Astrocyte (in vitro differentiated cells and primary cell): ENCODE measurements around the gene PTPMT1. TPM values are rescaled to one million over a fixed set of nuclear protein-coding genes. Genes with fewer than 3 reads are reported as not detected.
A peak's percentile ranks its signal among the peaks of the same experiment; 100 is the strongest.

Source experiments
- DNase-seq: peaks from one replicate; pipeline ENCODE4 v3.0.0-alpha.2; 2010; ENCODE audit warnings: low read depth
- FAIRE-seq: peaks from 2 replicates; lab custom pipeline; 2011; peaks lifted over from hg19 to GRCh38; lab: Jason Lieb, UNC
- H2AFZ ChIP-seq: 2 replicates; pipeline ENCODE4 v1.6.0; 2012; ENCODE audit warnings: low read depth, low read length, inconsistent platforms
- H3K27ac ChIP-seq: 2 replicates; pipeline ENCODE4 v1.5.1; 2011; ENCODE audit warnings: low read depth, low read length, inconsistent platforms
- H3K27me3 ChIP-seq: 2 replicates; pipeline ENCODE4 v1.6.0; 2011; ENCODE audit warnings: low read length, inconsistent platforms; ENCODE audit not compliant: insufficient read depth
- H3K36me3 ChIP-seq: 2 replicates; pipeline ENCODE4 v1.5.1; 2011; ENCODE audit warnings: low read length, inconsistent platforms; ENCODE audit not compliant: insufficient read depth
- H3K4me1 ChIP-seq: 2 replicates; pipeline ENCODE4 v1.5.1; 2011; ENCODE audit warnings: low read length, inconsistent platforms; ENCODE audit not compliant: insufficient read depth
- H3K4me2 ChIP-seq: 2 replicates; pipeline ENCODE4 v1.6.0; 2012; ENCODE audit warnings: low read length, inconsistent platforms
- H3K4me3 ChIP-seq: 2 replicates; pipeline ENCODE4 v1.5.1; 2011; ENCODE audit warnings: low read depth, mild to moderate bottlenecking, low read length, inconsistent platforms; ENCODE audit not compliant: insufficient read depth
- H3K79me2 ChIP-seq: 2 replicates; pipeline ENCODE4 v1.6.0; 2012; ENCODE audit warnings: mild to moderate bottlenecking, low read length, inconsistent platforms; ENCODE audit not compliant: insufficient read depth
- H3K9ac ChIP-seq: 2 replicates; pipeline ENCODE4 v1.6.0; 2012; ENCODE audit warnings: mild to moderate bottlenecking, low read length, inconsistent platforms
- H3K9me3 ChIP-seq: 2 replicates; pipeline ENCODE4 v1.5.1; 2012; ENCODE audit warnings: low read depth, mild to moderate bottlenecking, low read length, inconsistent platforms; ENCODE audit not compliant: insufficient read depth
- H4K20me1 ChIP-seq: 2 replicates; pipeline ENCODE4 v1.6.0; 2012; ENCODE audit warnings: low read length, inconsistent platforms; ENCODE audit not compliant: insufficient read depth
- H3K27ac Mint-ChIP-seq: one replicate; pipeline ENCODE4 v1.8.0; 2021; ENCODE audit warnings: mild to moderate bottlenecking, mixed read lengths; ENCODE audit not compliant: unreplicated experiment
- H3K27me3 Mint-ChIP-seq: one replicate; pipeline ENCODE4 v1.8.0; 2021; ENCODE audit warnings: low read depth, mixed read lengths; ENCODE audit not compliant: unreplicated experiment
- H3K36me3 Mint-ChIP-seq: one replicate; pipeline ENCODE4 v1.8.0; 2021; ENCODE audit warnings: low read depth, mixed read lengths; ENCODE audit not compliant: unreplicated experiment
- H3K4me1 Mint-ChIP-seq: one replicate; pipeline ENCODE4 v1.8.0; 2021; ENCODE audit warnings: low read depth, mixed read lengths; ENCODE audit not compliant: unreplicated experiment
- H3K4me3 Mint-ChIP-seq: one replicate; pipeline ENCODE4 v1.8.0; 2021; ENCODE audit warnings: mild to moderate bottlenecking, moderate library complexity, mixed read lengths; ENCODE audit not compliant: unreplicated experiment
- H3K9me3 Mint-ChIP-seq: one replicate; pipeline ENCODE4 v1.8.0; 2021; ENCODE audit warnings: mild to moderate bottlenecking, mixed read lengths; ENCODE audit not compliant: unreplicated experiment
- EZH2 ChIP-seq: IDR thresholded peaks from 2 replicates; pipeline ENCODE4 v1.6.1; 2012; ENCODE audit warnings: mild to moderate bottlenecking, low read length, inconsistent platforms; ENCODE audit not compliant: insufficient read depth
- total RNA-seq: library from RNA; stranded (reverse); gene quantifications from 2 replicates; pipeline ENCODE4 v1.2.1, GENCODE V29; 2021
- TF ChIP-seq, protein P1 (sequence below): IDR thresholded peaks from 2 replicates; pipeline ENCODE4 v1.5.1; 2011; ENCODE audit warnings: low read depth, mild to moderate bottlenecking, inconsistent platforms, low read length, moderate library complexity; ENCODE audit not compliant: insufficient read depth

PTPMT1 gene
- total RNA-seq, 1 donor from 2014 or later = 32.4 TPM

DNA sequence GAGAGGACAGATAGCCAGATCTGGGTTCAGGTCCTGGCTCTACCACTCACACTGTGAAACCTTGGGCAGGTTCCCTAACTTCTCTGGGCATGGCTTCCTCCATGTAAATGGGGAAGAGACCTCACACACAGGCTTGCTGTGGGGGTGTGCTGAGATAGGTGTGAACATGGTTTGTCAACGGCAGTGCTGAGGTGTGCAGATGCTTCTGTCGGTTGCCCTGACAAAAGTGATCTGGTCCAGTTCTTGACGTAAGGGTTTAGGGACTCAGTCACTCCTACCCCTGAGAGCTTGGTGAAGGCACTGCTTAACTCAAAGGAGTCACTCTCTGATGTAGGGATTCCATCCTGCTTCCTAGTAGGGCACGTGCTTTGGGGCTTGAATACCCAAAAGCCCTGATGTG is 26.9 kb downstream of the PTPMT1 start:
- H3K9me3 ChIP-seq = no peaks in the 10 kb centered on the region
- no peak overlapping the region for H3K27ac ChIP-seq
- H3K4me1 Mint-ChIP-seq = no peaks in the 10 kb centered on the region
- H3K27ac Mint-ChIP-seq = no peak overlapping the region
- H3K4me1 ChIP-seq = peaks cover 2% of the 10 kb centered on the region
- H3K27me3 ChIP-seq = peaks cover 39% of the 10 kb centered on the region
- DNase-seq (no peak), FAIRE-seq (no peak)
- no peaks in the 10 kb centered on the region for H3K9me3 Mint-ChIP-seq
- H3K36me3 ChIP-seq = no peaks in the 10 kb centered on the region
- peaks cover 4% of the 10 kb centered on the region for H3K36me3 Mint-ChIP-seq
- H3K4me3 Mint-ChIP-seq = no peak overlapping the region
- no peaks in the 10 kb centered on the region for H4K20me1 ChIP-seq
- H2AFZ ChIP-seq = no peak overlapping the region
- no peak overlapping the region for H3K9ac ChIP-seq
- H3K79me2 ChIP-seq = no peaks in the 10 kb centered on the region
- no peak overlapping the region for H3K4me2 ChIP-seq
- TF ChIP-seq, protein P1, sequence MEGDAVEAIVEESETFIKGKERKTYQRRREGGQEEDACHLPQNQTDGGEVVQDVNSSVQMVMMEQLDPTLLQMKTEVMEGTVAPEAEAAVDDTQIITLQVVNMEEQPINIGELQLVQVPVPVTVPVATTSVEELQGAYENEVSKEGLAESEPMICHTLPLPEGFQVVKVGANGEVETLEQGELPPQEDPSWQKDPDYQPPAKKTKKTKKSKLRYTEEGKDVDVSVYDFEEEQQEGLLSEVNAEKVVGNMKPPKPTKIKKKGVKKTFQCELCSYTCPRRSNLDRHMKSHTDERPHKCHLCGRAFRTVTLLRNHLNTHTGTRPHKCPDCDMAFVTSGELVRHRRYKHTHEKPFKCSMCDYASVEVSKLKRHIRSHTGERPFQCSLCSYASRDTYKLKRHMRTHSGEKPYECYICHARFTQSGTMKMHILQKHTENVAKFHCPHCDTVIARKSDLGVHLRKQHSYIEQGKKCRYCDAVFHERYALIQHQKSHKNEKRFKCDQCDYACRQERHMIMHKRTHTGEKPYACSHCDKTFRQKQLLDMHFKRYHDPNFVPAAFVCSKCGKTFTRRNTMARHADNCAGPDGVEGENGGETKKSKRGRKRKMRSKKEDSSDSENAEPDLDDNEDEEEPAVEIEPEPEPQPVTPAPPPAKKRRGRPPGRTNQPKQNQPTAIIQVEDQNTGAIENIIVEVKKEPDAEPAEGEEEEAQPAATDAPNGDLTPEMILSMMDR = no peak
- no peak for TF ChIP-seq EZH2
- H3K27me3 Mint-ChIP-seq = peaks cover 41% of the 10 kb centered on the region
- H3K4me3 ChIP-seq = no peak overlapping the region

DNA sequence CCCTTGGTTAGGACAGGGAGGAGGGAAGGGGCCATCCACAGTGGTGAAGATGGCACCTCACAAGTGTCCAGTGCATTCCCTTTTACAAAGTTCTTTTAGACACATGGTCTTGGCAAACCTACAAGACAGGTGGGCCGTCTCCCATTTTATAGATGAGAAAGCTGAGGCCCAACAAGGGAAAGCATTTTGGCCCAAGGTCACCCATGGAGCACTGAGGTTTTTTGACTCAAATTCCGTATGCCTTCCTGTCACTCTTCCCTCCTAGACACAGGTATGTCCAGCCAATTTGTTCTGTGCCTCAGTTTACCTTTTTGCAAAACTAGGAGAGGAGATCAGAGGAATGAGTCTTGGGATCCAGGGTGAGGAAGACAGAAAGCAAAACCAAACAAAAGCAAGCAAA is 27.6 kb downstream of the PTPMT1 start:
- H3K9me3 ChIP-seq = no peaks in the 10 kb centered on the region
- no peak overlapping the region for H3K4me3 ChIP-seq
- no peaks in the 10 kb centered on the region for H3K79me2 ChIP-seq
- FAIRE-seq (no peak), DNase-seq (no peak)
- no peaks in the 10 kb centered on the region for H4K20me1 ChIP-seq
- Mint-ChIP-seq H3K27ac (no peak overlapping the region), H3K27me3 (peaks cover 41% of the 10 kb centered on the region), H3K36me3 (peaks cover 4% of the 10 kb centered on the region), H3K4me3 (no peak overlapping the region), H3K4me1 (no peaks in the 10 kb centered on the region), H3K9me3 (no peaks in the 10 kb centered on the region)
- no peak overlapping the region for H3K9ac ChIP-seq
- TF ChIP-seq, protein P1 = no peak
- no peak for TF ChIP-seq EZH2
- H3K4me1 ChIP-seq = peaks cover 2% of the 10 kb centered on the region
- H2AFZ ChIP-seq = no peak overlapping the region
- peaks cover 39% of the 10 kb centered on the region for H3K27me3 ChIP-seq
- H3K36me3 ChIP-seq = no peaks in the 10 kb centered on the region
- H3K27ac ChIP-seq = no peak overlapping the region
- no peak overlapping the region for H3K4me2 ChIP-seq

DNA sequence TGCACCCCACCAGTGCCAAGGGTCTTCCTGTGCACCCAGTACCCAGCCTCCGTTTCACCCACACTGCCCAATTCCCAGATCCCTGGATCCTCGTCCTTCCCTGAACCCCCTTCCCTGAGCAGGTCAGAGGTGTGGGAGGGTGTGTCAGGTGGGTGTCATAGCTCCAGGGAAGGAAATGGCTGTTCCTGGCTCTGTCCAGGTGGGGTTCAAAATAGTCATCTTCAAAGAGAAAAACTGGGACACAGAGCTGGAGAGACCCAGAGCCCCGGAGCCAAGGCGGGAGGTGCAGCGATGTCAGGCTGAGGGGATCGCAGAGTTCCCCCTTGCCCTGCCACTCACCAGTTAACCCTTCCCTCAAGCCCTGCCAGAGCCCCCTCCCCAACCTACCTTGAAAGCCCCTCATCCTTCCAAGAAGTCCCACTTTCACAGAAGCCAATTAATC is 28.1 kb downstream of the PTPMT1 start:
- Mint-ChIP-seq H3K4me3 (peak overlapping the region; percentile 67), H3K27me3 (peaks cover 41% of the 10 kb centered on the region), H3K4me1 (no peaks in the 10 kb centered on the region), H3K36me3 (peaks cover 2% of the 10 kb centered on the region), H3K9me3 (no peaks in the 10 kb centered on the region), H3K27ac (no peak overlapping the region)
- no peaks in the 10 kb centered on the region for H4K20me1 ChIP-seq
- H3K27ac ChIP-seq = no peak overlapping the region
- H3K36me3 ChIP-seq = no peaks in the 10 kb centered on the region
- H3K79me2 ChIP-seq = no peaks in the 10 kb centered on the region
- peaks cover 2% of the 10 kb centered on the region for H3K4me1 ChIP-seq
- no peak for FAIRE-seq
- peaks cover 39% of the 10 kb centered on the region for H3K27me3 ChIP-seq
- H3K4me2 ChIP-seq = peak overlapping the region; percentile 82
- H3K4me3 ChIP-seq = peak overlapping the region; percentile 33
- DNase-seq = no peak
- H2AFZ ChIP-seq = peak overlapping the region; percentile 47
- TF ChIP-seq EZH2 = no peak
- TF ChIP-seq, protein P1 = no peak
- H3K9me3 ChIP-seq = no peaks in the 10 kb centered on the region
- H3K9ac ChIP-seq = no peak overlapping the region
